SK-N-SH treated with all-trans-retinoic acid at 6 μM for 48 hours (cell line): ENCODE data around the gene SRGAP1.

Experiments used
- ATAC-seq: fragments of 200-7000 bp; cut with Tn5 transposase; 3 replicates; pipeline ENCODE4 v1.9.1; 2020; ENCODE audit warnings: mild to moderate bottlenecking, moderate library complexity
- ARNTL ChIP-seq: fragments of 450-650 bp; formaldehyde crosslinking; IDR thresholded peaks from 2 replicates; pipeline ENCODE4 v1.5.0; 2020; ENCODE audit warnings: low read depth, mild to moderate bottlenecking, moderate library complexity, borderline replicate concordance
- BACH2 ChIP-seq: fragments of 250-450 bp; sonication (Bioruptor Pico); IDR thresholded peaks from 2 replicates; pipeline ENCODE4 v1.9.0; 2021; ENCODE audit warnings: mild to moderate bottlenecking, borderline replicate concordance
- CSDC2 ChIP-seq: fragments of 250-450 bp; sonication (Bioruptor Pico); IDR thresholded peaks from 2 replicates; pipeline ENCODE4 v1.5.0; 2020; ENCODE audit warnings: mild to moderate bottlenecking, moderate library complexity
- ESRRG ChIP-seq: fragments of 250-450 bp; sonication (Bioruptor Pico); IDR thresholded peaks from 2 replicates; pipeline ENCODE4 v1.6.1; 2021; ENCODE audit warnings: mild to moderate bottlenecking
- GLIS3 ChIP-seq: fragments of 250-450 bp; sonication (Bioruptor Pico); IDR thresholded peaks from 2 replicates; pipeline ENCODE4 v1.5.0; 2020; ENCODE audit warnings: mild to moderate bottlenecking, moderate library complexity
- ISL1 ChIP-seq: fragments of 250-450 bp; sonication (Bioruptor Pico); IDR thresholded peaks from 2 replicates; pipeline ENCODE4 v2.1.2; 2022; ENCODE audit warnings: mild to moderate bottlenecking, moderate library complexity
- OSR1 ChIP-seq: fragments of 250-450 bp; sonication (Bioruptor Pico); IDR thresholded peaks from 2 replicates; pipeline ENCODE4 v1.8.0; 2022; ENCODE audit warnings: moderate library complexity, mild to moderate bottlenecking, inconsistent platforms
- PATZ1 ChIP-seq: fragments of 250-450 bp; sonication (Bioruptor Pico); IDR thresholded peaks from 2 replicates; pipeline ENCODE4 v1.8.0; 2020; ENCODE audit warnings: mild to moderate bottlenecking, moderate library complexity, borderline replicate concordance
- PPARA ChIP-seq: fragments of 250-450 bp; sonication (Bioruptor Pico); IDR thresholded peaks from 2 replicates; pipeline ENCODE4 v1.5.0; 2020; ENCODE audit warnings: mild to moderate bottlenecking, borderline replicate concordance
- RARB ChIP-seq: fragments of 250-450 bp; sonication (Bioruptor Pico); IDR thresholded peaks from 2 replicates; pipeline ENCODE4 v1.8.0; 2021; ENCODE audit warnings: mild to moderate bottlenecking, moderate library complexity
- SNAI2 ChIP-seq: fragments of 250-450 bp; sonication (Bioruptor Pico); IDR thresholded peaks from 2 replicates; pipeline ENCODE4 v1.5.0; 2020; ENCODE audit warnings: mild to moderate bottlenecking, moderate library complexity
- TCF4 ChIP-seq: fragments of 250-450 bp; sonication (Bioruptor Pico); IDR thresholded peaks from 2 replicates; pipeline ENCODE4 v1.8.0; 2021; ENCODE audit warnings: mild to moderate bottlenecking, moderate library complexity, borderline replicate concordance
- TOX ChIP-seq: fragments of 250-450 bp; sonication (Bioruptor Pico); IDR thresholded peaks from 2 replicates; pipeline ENCODE4 v1.8.0; 2021; ENCODE audit warnings: mild to moderate bottlenecking, moderate library complexity, borderline replicate concordance
- ZC3H10 ChIP-seq: fragments of 250-450 bp; sonication (Bioruptor Pico); IDR thresholded peaks from 2 replicates; pipeline ENCODE4 v1.5.1; 2021; ENCODE audit warnings: mild to moderate bottlenecking, moderate library complexity
- ZFP3 ChIP-seq: fragments of 250-450 bp; sonication (Bioruptor Pico); IDR thresholded peaks from 2 replicates; pipeline ENCODE4 v1.5.0; 2020; ENCODE audit warnings: mild to moderate bottlenecking, moderate library complexity
- ZFP30 ChIP-seq: fragments of 450-650 bp; formaldehyde crosslinking; IDR thresholded peaks from 2 replicates; pipeline ENCODE4 v1.5.0; 2022; ENCODE audit warnings: mild to moderate bottlenecking, moderate library complexity
- ZNF565 ChIP-seq: fragments of 450-650 bp; formaldehyde crosslinking; conservative IDR thresholded peaks from 2 replicates; pipeline ENCODE4 v1.5.0; 2020; ENCODE audit warnings: low read depth, mild to moderate bottlenecking, moderate library complexity
- ZNF70 ChIP-seq: fragments of 450-650 bp; formaldehyde crosslinking; IDR thresholded peaks from 2 replicates; pipeline ENCODE4 v1.5.0; 2020; ENCODE audit warnings: mild to moderate bottlenecking, moderate library complexity
- ZNF8 ChIP-seq: fragments of 450-650 bp; formaldehyde crosslinking; IDR thresholded peaks from 2 replicates; pipeline ENCODE4 v1.5.0; 2020; ENCODE audit warnings: mild to moderate bottlenecking, moderate library complexity
- TF ChIP-seq, protein P1 (sequence below): fragments of 250-450 bp; sonication (Bioruptor Pico); IDR thresholded peaks from 2 replicates; pipeline ENCODE4 v1.8.0; 2021; ENCODE audit warnings: low read depth, mild to moderate bottlenecking, moderate library complexity, borderline replicate concordance
- TF ChIP-seq, protein P2 (sequence below): fragments of 250-450 bp; sonication (Bioruptor Pico); IDR thresholded peaks from 2 replicates; pipeline ENCODE4 v1.5.1; 2020; ENCODE audit warnings: low read depth, mild to moderate bottlenecking, moderate library complexity
- TF ChIP-seq, protein P3 (sequence below): fragments of 250-450 bp; sonication (Bioruptor Pico); IDR thresholded peaks from 2 replicates; pipeline ENCODE4 v1.5.0; 2020; ENCODE audit warnings: mild to moderate bottlenecking, moderate library complexity
- TF ChIP-seq, protein P4 (sequence below): fragments of 250-450 bp; sonication (Bioruptor Pico); IDR thresholded peaks from 2 replicates; pipeline ENCODE4 v1.5.1; 2021; ENCODE audit warnings: mild to moderate bottlenecking, moderate library complexity

SRGAP1 gene

DNA sequence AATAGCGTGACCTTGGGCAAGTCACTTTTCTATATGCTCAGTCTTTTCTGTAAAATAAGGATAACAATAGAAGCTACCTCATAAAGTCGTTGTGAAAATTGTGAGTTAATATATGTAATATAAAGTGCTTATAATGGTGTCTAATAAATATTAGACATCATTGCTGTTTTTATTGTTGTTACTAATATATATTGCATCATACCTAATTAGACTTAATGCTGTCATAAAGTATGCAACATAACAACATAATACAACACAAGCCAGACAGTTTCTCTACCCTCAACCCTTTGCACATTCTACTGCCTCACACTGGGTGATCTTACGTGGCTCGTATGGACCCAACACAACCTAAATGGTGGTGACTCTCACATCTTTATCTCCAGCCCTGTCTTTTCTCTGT is 240.7 kb downstream of the SRGAP1 start:
- TF ChIP-seq, protein P1, sequence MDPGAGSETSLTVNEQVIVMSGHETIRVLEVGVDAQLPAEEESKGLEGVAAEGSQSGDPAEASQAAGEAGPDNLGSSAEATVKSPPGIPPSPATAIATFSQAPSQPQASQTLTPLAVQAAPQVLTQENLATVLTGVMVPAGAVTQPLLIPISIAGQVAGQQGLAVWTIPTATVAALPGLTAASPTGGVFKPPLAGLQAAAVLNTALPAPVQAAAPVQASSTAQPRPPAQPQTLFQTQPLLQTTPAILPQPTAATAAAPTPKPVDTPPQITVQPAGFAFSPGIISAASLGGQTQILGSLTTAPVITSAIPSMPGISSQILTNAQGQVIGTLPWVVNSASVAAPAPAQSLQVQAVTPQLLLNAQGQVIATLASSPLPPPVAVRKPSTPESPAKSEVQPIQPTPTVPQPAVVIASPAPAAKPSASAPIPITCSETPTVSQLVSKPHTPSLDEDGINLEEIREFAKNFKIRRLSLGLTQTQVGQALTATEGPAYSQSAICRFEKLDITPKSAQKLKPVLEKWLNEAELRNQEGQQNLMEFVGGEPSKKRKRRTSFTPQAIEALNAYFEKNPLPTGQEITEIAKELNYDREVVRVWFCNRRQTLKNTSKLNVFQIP (CRISPR knock-in tag): no peak
- TF ChIP-seq ZNF565 (CRISPR knock-in tag): no peak
- TF ChIP-seq, protein P2, sequence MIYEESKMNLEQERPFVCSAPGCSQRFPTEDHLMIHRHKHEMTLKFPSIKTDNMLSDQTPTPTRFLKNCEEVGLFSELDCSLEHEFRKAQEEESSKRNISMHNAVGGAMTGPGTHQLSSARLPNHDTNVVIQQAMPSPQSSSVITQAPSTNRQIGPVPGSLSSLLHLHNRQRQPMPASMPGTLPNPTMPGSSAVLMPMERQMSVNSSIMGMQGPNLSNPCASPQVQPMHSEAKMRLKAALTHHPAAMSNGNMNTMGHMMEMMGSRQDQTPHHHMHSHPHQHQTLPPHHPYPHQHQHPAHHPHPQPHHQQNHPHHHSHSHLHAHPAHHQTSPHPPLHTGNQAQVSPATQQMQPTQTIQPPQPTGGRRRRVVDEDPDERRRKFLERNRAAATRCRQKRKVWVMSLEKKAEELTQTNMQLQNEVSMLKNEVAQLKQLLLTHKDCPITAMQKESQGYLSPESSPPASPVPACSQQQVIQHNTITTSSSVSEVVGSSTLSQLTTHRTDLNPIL: no peak
- TF ChIP-seq BACH2 (CRISPR knock-in tag): no peak
- TF ChIP-seq, protein P3, sequence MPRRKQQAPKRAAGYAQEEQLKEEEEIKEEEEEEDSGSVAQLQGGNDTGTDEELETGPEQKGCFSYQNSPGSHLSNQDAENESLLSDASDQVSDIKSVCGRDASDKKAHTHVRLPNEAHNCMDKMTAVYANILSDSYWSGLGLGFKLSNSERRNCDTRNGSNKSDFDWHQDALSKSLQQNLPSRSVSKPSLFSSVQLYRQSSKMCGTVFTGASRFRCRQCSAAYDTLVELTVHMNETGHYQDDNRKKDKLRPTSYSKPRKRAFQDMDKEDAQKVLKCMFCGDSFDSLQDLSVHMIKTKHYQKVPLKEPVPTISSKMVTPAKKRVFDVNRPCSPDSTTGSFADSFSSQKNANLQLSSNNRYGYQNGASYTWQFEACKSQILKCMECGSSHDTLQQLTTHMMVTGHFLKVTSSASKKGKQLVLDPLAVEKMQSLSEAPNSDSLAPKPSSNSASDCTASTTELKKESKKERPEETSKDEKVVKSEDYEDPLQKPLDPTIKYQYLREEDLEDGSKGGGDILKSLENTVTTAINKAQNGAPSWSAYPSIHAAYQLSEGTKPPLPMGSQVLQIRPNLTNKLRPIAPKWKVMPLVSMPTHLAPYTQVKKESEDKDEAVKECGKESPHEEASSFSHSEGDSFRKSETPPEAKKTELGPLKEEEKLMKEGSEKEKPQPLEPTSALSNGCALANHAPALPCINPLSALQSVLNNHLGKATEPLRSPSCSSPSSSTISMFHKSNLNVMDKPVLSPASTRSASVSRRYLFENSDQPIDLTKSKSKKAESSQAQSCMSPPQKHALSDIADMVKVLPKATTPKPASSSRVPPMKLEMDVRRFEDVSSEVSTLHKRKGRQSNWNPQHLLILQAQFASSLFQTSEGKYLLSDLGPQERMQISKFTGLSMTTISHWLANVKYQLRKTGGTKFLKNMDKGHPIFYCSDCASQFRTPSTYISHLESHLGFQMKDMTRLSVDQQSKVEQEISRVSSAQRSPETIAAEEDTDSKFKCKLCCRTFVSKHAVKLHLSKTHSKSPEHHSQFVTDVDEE: no peak
- no peak for TF ChIP-seq ZNF70 (CRISPR knock-in tag)
- no peak for TF ChIP-seq CSDC2 (CRISPR knock-in tag)
- TF ChIP-seq ZNF8 (CRISPR knock-in tag): no peak
- no peak for TF ChIP-seq ESRRG (CRISPR knock-in tag)
- TF ChIP-seq ARNTL (CRISPR knock-in tag): no peak
- TF ChIP-seq ZFP30 (CRISPR knock-in tag): no peak
- no peak for TF ChIP-seq ZFP3
- no peak for TF ChIP-seq SNAI2 (CRISPR knock-in tag)
- TF ChIP-seq GLIS3 (CRISPR knock-in tag): no peak
- no peak for TF ChIP-seq TOX (CRISPR knock-in tag)
- TF ChIP-seq RARB (CRISPR knock-in tag): no peak
- TF ChIP-seq ISL1 (CRISPR knock-in tag): no peak
- no peak for ATAC-seq

DNA sequence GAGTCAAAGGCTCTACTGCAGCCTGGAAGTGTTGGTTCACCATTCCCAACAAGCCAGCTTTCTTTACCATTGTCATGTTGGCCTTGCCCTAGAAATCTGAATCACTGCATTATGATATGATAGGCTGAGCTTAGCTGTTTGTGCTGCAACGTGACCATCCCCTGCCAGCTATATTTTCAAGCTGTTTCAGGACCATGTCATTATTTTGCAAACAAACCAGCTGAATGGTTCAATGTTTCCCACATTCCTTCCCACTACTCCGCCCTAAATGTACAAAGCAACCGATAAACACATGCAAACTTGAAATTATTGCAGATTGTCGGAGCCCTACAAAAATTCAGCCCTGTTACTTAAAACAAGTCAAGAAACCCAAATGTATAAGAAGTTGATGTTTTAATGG is 241.5 kb downstream of the SRGAP1 start:
- no peak for ATAC-seq
- TF ChIP-seq ZC3H10 (CRISPR knock-in tag) (no peak), ZFP3 (no peak), PPARA (CRISPR knock-in tag) (no peak)

- no peak for ATAC-seq
- no peak for TF ChIP-seq PPARA (CRISPR knock-in tag)
- no peak for TF ChIP-seq GLIS3 (CRISPR knock-in tag)
- no peak for TF ChIP-seq BACH2 (CRISPR knock-in tag)
- no peak for TF ChIP-seq ZFP3
- TF ChIP-seq, protein P4, sequence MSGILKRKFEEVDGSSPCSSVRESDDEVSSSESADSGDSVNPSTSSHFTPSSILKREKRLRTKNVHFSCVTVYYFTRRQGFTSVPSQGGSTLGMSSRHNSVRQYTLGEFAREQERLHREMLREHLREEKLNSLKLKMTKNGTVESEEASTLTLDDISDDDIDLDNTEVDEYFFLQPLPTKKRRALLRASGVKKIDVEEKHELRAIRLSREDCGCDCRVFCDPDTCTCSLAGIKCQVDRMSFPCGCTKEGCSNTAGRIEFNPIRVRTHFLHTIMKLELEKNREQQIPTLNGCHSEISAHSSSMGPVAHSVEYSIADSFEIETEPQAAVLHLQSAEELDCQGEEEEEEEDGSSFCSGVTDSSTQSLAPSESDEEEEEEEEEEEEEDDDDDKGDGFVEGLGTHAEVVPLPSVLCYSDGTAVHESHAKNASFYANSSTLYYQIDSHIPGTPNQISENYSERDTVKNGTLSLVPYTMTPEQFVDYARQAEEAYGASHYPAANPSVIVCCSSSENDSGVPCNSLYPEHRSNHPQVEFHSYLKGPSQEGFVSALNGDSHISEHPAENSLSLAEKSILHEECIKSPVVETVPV: no peak
- TF ChIP-seq ZNF565 (CRISPR knock-in tag): no peak
- no peak for TF ChIP-seq SNAI2 (CRISPR knock-in tag)
- TF ChIP-seq ZNF70 (CRISPR knock-in tag): no peak
- TF ChIP-seq, protein P1 (CRISPR knock-in tag): no peak
Measured at GRCh38 chr12:64086946-64087345, 242.4 kb downstream of the SRGAP1 start.

DNA sequence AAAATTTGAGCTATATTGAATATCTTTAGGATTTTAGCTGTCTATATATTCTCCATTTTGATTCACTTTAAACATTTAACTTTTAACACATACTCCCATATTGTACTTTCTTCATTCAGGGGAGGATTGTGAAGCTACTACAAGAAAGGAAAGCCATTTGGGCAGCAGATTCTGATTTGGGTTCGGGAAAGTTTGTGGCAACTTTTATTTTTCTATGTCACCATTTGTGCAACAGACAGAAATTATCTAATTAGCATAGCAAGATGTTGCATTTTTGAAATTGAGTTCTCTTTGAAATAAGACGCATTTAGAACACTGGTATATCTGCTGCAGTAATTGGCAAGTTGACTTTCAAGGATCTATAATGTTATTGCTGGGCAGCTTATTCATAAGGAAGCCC is 243.3 kb downstream of the SRGAP1 start:
- no peak for ATAC-seq
- TF ChIP-seq, protein P4: no peak
- TF ChIP-seq GLIS3 (CRISPR knock-in tag): no peak
- TF ChIP-seq TCF4 (CRISPR knock-in tag): no peak
- TF ChIP-seq ESRRG (CRISPR knock-in tag): no peak
- TF ChIP-seq PATZ1: no peak
- no peak for TF ChIP-seq ZNF70 (CRISPR knock-in tag)
- TF ChIP-seq OSR1 (CRISPR knock-in tag): no peak
- no peak for TF ChIP-seq ZNF8 (CRISPR knock-in tag)
- TF ChIP-seq BACH2 (CRISPR knock-in tag): no peak
